Body of pancreas (tissue), 4 donors: Measurements from ENCODE around the gene OSBPL9.

Experiments used
- CTCF ChIP-seq, 7 experiments: fragments of 450-650 bp in 4 of 7; fragments of 200-600 bp in 3 of 7; sonication (generic) in 3 of 7; IDR thresholded peaks; one replicate each; pipeline ENCODE4 v1.5.1; 2016 to 2019; ENCODE audit warnings: antibody characterized with exemption in 7 of 7
- POLR2A ChIP-seq, 3 donors: fragments of 450-650 bp; IDR thresholded peaks; one replicate each; pipeline ENCODE4 v1.6.1; 2016; ENCODE audit warnings: antibody characterized with exemption in 3 of 3, mild to moderate bottlenecking in 2 of 3

DNA sequence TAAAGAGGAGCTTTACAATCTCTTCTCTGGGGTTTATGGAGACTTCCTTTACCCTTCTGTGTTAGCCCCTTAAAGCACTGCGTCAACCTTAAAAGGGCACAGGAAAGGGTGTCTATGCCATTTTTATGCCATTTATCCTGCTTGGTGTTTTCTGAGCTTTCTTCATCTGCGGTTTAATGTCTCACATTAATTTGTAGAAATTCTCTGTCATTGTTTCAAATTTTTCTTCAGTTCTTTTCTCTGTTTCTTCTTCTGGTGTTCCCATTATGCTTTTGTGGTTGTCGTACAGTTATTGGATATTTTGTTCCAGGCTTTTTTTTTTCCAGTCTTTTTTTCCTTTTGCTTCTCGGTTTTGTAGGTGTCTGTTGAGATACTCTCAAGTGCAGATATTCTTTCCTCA lies 107.9 kb downstream of the OSBPL9 start:
- TF ChIP-seq CTCF (IDR thresholded peaks at IDR 0.05) (no peak), POLR2A (IDR thresholded peaks at IDR 0.05) (no peak)
